Measurements from ENCODE around the gene TRAPPC3L.
A peak's percentile ranks its signal among the peaks of the same experiment; 100 is the strongest.

The TRAPPC3L gene

DNA sequence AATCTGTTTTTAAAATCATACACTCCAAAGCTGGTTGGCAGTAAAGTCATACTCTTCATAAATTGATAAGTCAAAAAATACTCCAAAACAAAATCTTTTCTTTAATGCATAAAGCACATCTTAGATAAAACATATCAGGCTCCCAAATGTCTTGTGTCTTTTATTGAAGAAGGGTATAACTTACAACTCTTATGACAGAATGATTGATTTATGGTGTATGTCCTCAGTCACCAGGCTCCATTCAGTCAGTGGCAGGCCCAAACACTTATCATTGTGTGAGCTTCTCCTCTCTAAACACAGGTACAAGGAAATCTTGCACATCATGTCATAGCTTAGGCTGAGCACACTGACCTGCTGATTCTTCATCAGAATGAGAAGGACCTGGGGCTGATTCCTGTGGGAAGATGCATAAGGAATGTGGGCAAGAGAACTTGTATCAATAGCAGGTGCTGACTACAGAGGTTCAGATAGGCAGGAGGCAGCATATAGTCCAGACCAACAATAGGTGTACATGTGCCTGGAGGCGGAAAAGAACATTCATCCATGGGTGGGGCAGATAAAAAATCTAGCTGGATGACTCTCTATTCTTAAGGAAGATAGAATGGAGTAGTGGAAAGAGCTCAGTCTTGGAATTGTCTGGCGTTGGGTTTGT, 32.1 kb downstream of the TRAPPC3L start:
- TF ChIP-seq, protein P1, sequence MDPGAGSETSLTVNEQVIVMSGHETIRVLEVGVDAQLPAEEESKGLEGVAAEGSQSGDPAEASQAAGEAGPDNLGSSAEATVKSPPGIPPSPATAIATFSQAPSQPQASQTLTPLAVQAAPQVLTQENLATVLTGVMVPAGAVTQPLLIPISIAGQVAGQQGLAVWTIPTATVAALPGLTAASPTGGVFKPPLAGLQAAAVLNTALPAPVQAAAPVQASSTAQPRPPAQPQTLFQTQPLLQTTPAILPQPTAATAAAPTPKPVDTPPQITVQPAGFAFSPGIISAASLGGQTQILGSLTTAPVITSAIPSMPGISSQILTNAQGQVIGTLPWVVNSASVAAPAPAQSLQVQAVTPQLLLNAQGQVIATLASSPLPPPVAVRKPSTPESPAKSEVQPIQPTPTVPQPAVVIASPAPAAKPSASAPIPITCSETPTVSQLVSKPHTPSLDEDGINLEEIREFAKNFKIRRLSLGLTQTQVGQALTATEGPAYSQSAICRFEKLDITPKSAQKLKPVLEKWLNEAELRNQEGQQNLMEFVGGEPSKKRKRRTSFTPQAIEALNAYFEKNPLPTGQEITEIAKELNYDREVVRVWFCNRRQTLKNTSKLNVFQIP (CRISPR knock-in tag; IDR thresholded peaks at IDR 0.05; ENCODE audit: borderline replicate concordance, low read depth) = no peak
- no peak for TF ChIP-seq TOX (CRISPR knock-in tag; IDR thresholded peaks at IDR 0.05; ENCODE audit: borderline replicate concordance)
- TF ChIP-seq, protein P2, sequence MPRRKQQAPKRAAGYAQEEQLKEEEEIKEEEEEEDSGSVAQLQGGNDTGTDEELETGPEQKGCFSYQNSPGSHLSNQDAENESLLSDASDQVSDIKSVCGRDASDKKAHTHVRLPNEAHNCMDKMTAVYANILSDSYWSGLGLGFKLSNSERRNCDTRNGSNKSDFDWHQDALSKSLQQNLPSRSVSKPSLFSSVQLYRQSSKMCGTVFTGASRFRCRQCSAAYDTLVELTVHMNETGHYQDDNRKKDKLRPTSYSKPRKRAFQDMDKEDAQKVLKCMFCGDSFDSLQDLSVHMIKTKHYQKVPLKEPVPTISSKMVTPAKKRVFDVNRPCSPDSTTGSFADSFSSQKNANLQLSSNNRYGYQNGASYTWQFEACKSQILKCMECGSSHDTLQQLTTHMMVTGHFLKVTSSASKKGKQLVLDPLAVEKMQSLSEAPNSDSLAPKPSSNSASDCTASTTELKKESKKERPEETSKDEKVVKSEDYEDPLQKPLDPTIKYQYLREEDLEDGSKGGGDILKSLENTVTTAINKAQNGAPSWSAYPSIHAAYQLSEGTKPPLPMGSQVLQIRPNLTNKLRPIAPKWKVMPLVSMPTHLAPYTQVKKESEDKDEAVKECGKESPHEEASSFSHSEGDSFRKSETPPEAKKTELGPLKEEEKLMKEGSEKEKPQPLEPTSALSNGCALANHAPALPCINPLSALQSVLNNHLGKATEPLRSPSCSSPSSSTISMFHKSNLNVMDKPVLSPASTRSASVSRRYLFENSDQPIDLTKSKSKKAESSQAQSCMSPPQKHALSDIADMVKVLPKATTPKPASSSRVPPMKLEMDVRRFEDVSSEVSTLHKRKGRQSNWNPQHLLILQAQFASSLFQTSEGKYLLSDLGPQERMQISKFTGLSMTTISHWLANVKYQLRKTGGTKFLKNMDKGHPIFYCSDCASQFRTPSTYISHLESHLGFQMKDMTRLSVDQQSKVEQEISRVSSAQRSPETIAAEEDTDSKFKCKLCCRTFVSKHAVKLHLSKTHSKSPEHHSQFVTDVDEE (CRISPR knock-in tag; IDR thresholded peaks at IDR 0.05) = no peak
- no peak for ATAC-seq

- TF ChIP-seq, protein P2 (CRISPR knock-in tag; IDR thresholded peaks at IDR 0.05) = no peak
- TF ChIP-seq ESRRG (CRISPR knock-in tag; IDR thresholded peaks at IDR 0.05) (no peak), ARNTL (CRISPR knock-in tag; IDR thresholded peaks at IDR 0.05; ENCODE audit: borderline replicate concordance, low read depth) (no peak), ZNF565 (CRISPR knock-in tag; conservative IDR thresholded peaks at IDR 0.05; ENCODE audit: low read depth) (no peak), OSR1 (CRISPR knock-in tag; IDR thresholded peaks at IDR 0.05) (no peak), TCF4 (CRISPR knock-in tag; IDR thresholded peaks at IDR 0.05; ENCODE audit: borderline replicate concordance) (no peak), ZFP30 (CRISPR knock-in tag; IDR thresholded peaks at IDR 0.05) (no peak), SNAI2 (CRISPR knock-in tag; IDR thresholded peaks at IDR 0.05) (no peak), RARB (CRISPR knock-in tag; IDR thresholded peaks at IDR 0.05) (no peak), ZC3H10 (CRISPR knock-in tag; IDR thresholded peaks at IDR 0.05) (no peak), BACH2 (CRISPR knock-in tag; IDR thresholded peaks at IDR 0.05; ENCODE audit: borderline replicate concordance) (no peak), ISL1 (CRISPR knock-in tag; IDR thresholded peaks at IDR 0.05) (no peak), ZNF8 (CRISPR knock-in tag; IDR thresholded peaks at IDR 0.05) (no peak)
- TF ChIP-seq, protein P1 (CRISPR knock-in tag; IDR thresholded peaks at IDR 0.05; ENCODE audit: borderline replicate concordance, low read depth) = no peak
- TF ChIP-seq, protein P3, sequence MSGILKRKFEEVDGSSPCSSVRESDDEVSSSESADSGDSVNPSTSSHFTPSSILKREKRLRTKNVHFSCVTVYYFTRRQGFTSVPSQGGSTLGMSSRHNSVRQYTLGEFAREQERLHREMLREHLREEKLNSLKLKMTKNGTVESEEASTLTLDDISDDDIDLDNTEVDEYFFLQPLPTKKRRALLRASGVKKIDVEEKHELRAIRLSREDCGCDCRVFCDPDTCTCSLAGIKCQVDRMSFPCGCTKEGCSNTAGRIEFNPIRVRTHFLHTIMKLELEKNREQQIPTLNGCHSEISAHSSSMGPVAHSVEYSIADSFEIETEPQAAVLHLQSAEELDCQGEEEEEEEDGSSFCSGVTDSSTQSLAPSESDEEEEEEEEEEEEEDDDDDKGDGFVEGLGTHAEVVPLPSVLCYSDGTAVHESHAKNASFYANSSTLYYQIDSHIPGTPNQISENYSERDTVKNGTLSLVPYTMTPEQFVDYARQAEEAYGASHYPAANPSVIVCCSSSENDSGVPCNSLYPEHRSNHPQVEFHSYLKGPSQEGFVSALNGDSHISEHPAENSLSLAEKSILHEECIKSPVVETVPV (CRISPR knock-in tag; IDR thresholded peaks at IDR 0.05) = no peak
- TF ChIP-seq, protein P4, sequence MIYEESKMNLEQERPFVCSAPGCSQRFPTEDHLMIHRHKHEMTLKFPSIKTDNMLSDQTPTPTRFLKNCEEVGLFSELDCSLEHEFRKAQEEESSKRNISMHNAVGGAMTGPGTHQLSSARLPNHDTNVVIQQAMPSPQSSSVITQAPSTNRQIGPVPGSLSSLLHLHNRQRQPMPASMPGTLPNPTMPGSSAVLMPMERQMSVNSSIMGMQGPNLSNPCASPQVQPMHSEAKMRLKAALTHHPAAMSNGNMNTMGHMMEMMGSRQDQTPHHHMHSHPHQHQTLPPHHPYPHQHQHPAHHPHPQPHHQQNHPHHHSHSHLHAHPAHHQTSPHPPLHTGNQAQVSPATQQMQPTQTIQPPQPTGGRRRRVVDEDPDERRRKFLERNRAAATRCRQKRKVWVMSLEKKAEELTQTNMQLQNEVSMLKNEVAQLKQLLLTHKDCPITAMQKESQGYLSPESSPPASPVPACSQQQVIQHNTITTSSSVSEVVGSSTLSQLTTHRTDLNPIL (CRISPR knock-in tag; IDR thresholded peaks at IDR 0.05; ENCODE audit: low read depth) = no peak
- TF ChIP-seq, protein P5, sequence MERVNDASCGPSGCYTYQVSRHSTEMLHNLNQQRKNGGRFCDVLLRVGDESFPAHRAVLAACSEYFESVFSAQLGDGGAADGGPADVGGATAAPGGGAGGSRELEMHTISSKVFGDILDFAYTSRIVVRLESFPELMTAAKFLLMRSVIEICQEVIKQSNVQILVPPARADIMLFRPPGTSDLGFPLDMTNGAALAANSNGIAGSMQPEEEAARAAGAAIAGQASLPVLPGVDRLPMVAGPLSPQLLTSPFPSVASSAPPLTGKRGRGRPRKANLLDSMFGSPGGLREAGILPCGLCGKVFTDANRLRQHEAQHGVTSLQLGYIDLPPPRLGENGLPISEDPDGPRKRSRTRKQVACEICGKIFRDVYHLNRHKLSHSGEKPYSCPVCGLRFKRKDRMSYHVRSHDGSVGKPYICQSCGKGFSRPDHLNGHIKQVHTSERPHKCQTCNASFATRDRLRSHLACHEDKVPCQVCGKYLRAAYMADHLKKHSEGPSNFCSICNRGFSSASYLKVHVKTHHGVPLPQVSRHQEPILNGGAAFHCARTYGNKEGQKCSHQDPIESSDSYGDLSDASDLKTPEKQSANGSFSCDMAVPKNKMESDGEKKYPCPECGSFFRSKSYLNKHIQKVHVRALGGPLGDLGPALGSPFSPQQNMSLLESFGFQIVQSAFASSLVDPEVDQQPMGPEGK (CRISPR knock-in tag; IDR thresholded peaks at IDR 0.05; ENCODE audit: borderline replicate concordance) = no peak
- ATAC-seq = peak; percentile 22; the same call in 2 of the 3 replicates
These were observed 32.8 kb downstream of the TRAPPC3L start for GRCh38 chr6:116512734-116513133.
